ENCODE measurements around the gene DMRT2. TPM values are rescaled to one million over a fixed set of nuclear protein-coding genes. Genes with fewer than 3 reads are reported as not detected.

The DMRT2 gene
- total RNA-seq, 1 donor = not detected

- Histone ChIP-seq H4K20me1 (ENCODE audit: insufficient read depth, low read length) (no peaks in the 10 kb centered on the region), H3K36me3 (ENCODE audit: insufficient read depth, low read length) (no peaks in the 10 kb centered on the region), H3K79me2 (ENCODE audit: insufficient read depth, low read length) (no peaks in the 10 kb centered on the region), H3K27me3 (ENCODE audit: insufficient read depth, low read length) (no peaks in the 10 kb centered on the region), H3K4me3 (ENCODE audit: insufficient read depth, low read length) (no peak overlapping the region), H2AFZ (ENCODE audit: low read length) (no peak overlapping the region), H3K27ac (ENCODE audit: low read depth, low read length) (no peak overlapping the region), H3K4me1 (ENCODE audit: insufficient read depth, low read length) (no peaks in the 10 kb centered on the region), H3K9me3 (ENCODE audit: low read depth, low read length) (no peaks in the 10 kb centered on the region), H3K4me2 (ENCODE audit: insufficient read depth, low read length) (no peak overlapping the region)
- TF ChIP-seq, protein P1, sequence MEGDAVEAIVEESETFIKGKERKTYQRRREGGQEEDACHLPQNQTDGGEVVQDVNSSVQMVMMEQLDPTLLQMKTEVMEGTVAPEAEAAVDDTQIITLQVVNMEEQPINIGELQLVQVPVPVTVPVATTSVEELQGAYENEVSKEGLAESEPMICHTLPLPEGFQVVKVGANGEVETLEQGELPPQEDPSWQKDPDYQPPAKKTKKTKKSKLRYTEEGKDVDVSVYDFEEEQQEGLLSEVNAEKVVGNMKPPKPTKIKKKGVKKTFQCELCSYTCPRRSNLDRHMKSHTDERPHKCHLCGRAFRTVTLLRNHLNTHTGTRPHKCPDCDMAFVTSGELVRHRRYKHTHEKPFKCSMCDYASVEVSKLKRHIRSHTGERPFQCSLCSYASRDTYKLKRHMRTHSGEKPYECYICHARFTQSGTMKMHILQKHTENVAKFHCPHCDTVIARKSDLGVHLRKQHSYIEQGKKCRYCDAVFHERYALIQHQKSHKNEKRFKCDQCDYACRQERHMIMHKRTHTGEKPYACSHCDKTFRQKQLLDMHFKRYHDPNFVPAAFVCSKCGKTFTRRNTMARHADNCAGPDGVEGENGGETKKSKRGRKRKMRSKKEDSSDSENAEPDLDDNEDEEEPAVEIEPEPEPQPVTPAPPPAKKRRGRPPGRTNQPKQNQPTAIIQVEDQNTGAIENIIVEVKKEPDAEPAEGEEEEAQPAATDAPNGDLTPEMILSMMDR (IDR thresholded peaks at IDR 0.05; ENCODE audit: extremely low read depth, low read depth, low read length) = no peak
- DNase-seq (ENCODE audit: insufficient read length, low spot score, missing footprints) = no peak
Measured at GRCh38 chr9:1102642-1102970, 52.4 kb downstream of the DMRT2 start.

Small RNAs within 50 kb of the gene (small RNA-seq; reads per million reads assigned to genes)
- not detected for gene RNU6-1073P

Other genes starting within 250 kb of the DMRT2 start
- not detected in 2 replicates for gene DMRT1, start 208.7 kb upstream of the DMRT2 start, total RNA-seq
- gene DMRT3, start 73.7 kb upstream of the DMRT2 start, total RNA-seq = not detected in 2 replicates

All from osteoblast (primary cell).